DND-41 (cell line): ENCODE measurements around the gene EIF5B.
"Not testable (repeated sequence)": the region's sequence is repeated elsewhere in the genome, so short reads cannot be mapped to it uniquely, and the experiment has no call there.

ENCODE experiments used
- ATAC-seq: fragments of 200-7000 bp; cut with Tn5 transposase; 3 replicates; pipeline ENCODE4 v1.9.1; 2021; ENCODE audit warnings: low read depth; ENCODE audit not compliant: insufficient read depth
- DNase-seq: peaks from one replicate; pipeline ENCODE4 v3.0.0-alpha.2; 2020
- H2AFZ ChIP-seq: 2 replicates; pipeline ENCODE4 v1.6.0; 2012; ENCODE audit warnings: low read depth, low read length
- H3K27ac ChIP-seq: 2 replicates; pipeline ENCODE4 v1.5.1; 2012; ENCODE audit warnings: low read length, inconsistent platforms
- H3K27me3 ChIP-seq: fragments of 200-600 bp; sonication (generic); 2 replicates; pipeline ENCODE4 v1.6.0; 2012; ENCODE audit warnings: low read length, mild to moderate bottlenecking, inconsistent platforms; ENCODE audit not compliant: insufficient read depth, poor library complexity
- H3K36me3 ChIP-seq: 2 replicates; pipeline ENCODE4 v1.5.1; 2012; ENCODE audit warnings: low read length, inconsistent platforms; ENCODE audit not compliant: insufficient read depth
- H3K4me1 ChIP-seq: 2 replicates; pipeline ENCODE4 v1.5.1; 2012; ENCODE audit warnings: mild to moderate bottlenecking, low read length; ENCODE audit not compliant: insufficient read depth
- H3K4me2 ChIP-seq: 2 replicates; pipeline ENCODE4 v1.6.0; 2012; ENCODE audit warnings: mild to moderate bottlenecking, moderate library complexity, low read length, inconsistent platforms; ENCODE audit not compliant: insufficient read depth
- H3K4me3 ChIP-seq, 2 experiments: fragments of 200-600 bp in 1 of 2; shearing (Covaris generic) in 1 of 2; 2 replicates each; pipeline ENCODE4 v1.5.1; 2012 to 2016; ENCODE audit warnings: inconsistent platforms in 2 of 2, low read length in 2 of 2, mild to moderate bottlenecking in 2 of 2, low read depth in 1 of 2, moderate library complexity in 1 of 2
- H3K79me2 ChIP-seq: 2 replicates; pipeline ENCODE4 v1.6.0; 2012; ENCODE audit warnings: low read length, inconsistent platforms; ENCODE audit not compliant: insufficient read depth
- H3K9ac ChIP-seq: 2 replicates; pipeline ENCODE4 v1.6.0; 2012; ENCODE audit warnings: low read depth, mild to moderate bottlenecking, inconsistent platforms, low read length, moderate library complexity
- H3K9me3 ChIP-seq: 2 replicates; pipeline ENCODE4 v1.5.1; 2012; ENCODE audit warnings: low read length, moderate library complexity, mild to moderate bottlenecking, inconsistent platforms; ENCODE audit not compliant: insufficient read depth, severe bottlenecking
- H4K20me1 ChIP-seq: 2 replicates; pipeline ENCODE4 v1.6.0; 2012; ENCODE audit warnings: low read length; ENCODE audit not compliant: insufficient read depth
- CTCF ChIP-seq: IDR thresholded peaks from 2 replicates; pipeline ENCODE4 v1.5.1; 2012; ENCODE audit warnings: borderline replicate concordance, low read length, moderate library complexity, mild to moderate bottlenecking; ENCODE audit not compliant: poor library complexity, severe bottlenecking; ENCODE audit errors: extremely low read depth
- EZH2 ChIP-seq: IDR thresholded peaks from 3 replicates; pipeline ENCODE4 v1.6.1; 2012; ENCODE audit warnings: borderline replicate concordance, low read depth, mild to moderate bottlenecking, moderate library complexity, low read length, inconsistent platforms; ENCODE audit not compliant: severe bottlenecking

EIF5B gene

GRCh38 chr2:99317161-99317872 lies 19.9 kb upstream of the EIF5B start:
- Histone ChIP-seq H3K4me1 (no peaks in the 10 kb centered on the region), H3K36me3 (peaks cover 53% of the 10 kb centered on the region), H3K9me3 (no peaks in the 10 kb centered on the region), H3K27ac (no peak overlapping the region), H2AFZ (no peak overlapping the region), H4K20me1 (no peaks in the 10 kb centered on the region), H3K4me2 (no peak overlapping the region), H3K27me3 (no peaks in the 10 kb centered on the region), H3K9ac (no peak overlapping the region), H3K4me3 (no peak overlapping the region), H3K79me2 (no peaks in the 10 kb centered on the region)
- no peak for ATAC-seq
- DNase-seq = no peak
- TF ChIP-seq CTCF (no peak), EZH2 (no peak)

- H2AFZ ChIP-seq, H3K27ac ChIP-seq, H3K4me1 ChIP-seq, H3K79me2 ChIP-seq, H3K9ac ChIP-seq, DNase-seq, ATAC-seq, H3K9me3 ChIP-seq, H4K20me1 ChIP-seq, H3K4me2 ChIP-seq, H3K27me3 ChIP-seq, H3K4me3 ChIP-seq: not testable (repeated sequence)
- H3K36me3 ChIP-seq = peaks cover 55% of the 10 kb centered on the region
Observed at GRCh38 chr2:99317873-99318200, 19.4 kb upstream of the EIF5B start.

GRCh38 chr2:99325384-99325783 lies 11.8 kb upstream of the EIF5B start:
- no peak overlapping the region for H3K27ac ChIP-seq
- no peaks in the 10 kb centered on the region for H3K4me1 ChIP-seq
- TF ChIP-seq CTCF (no peak), EZH2 (no peak)
- H3K9me3 ChIP-seq = no peaks in the 10 kb centered on the region
- no peak overlapping the region for H3K9ac ChIP-seq
- H3K4me3 ChIP-seq = no peak overlapping the region
- no peak overlapping the region for H2AFZ ChIP-seq
- peaks cover 11% of the 10 kb centered on the region for H4K20me1 ChIP-seq
- H3K4me2 ChIP-seq = no peak overlapping the region
- ATAC-seq (no peak), DNase-seq (no peak)
- no peaks in the 10 kb centered on the region for H3K27me3 ChIP-seq
- peaks cover 24% of the 10 kb centered on the region for H3K79me2 ChIP-seq
- peaks cover 88% of the 10 kb centered on the region for H3K36me3 ChIP-seq

- H2AFZ ChIP-seq = peak within 1 kb of the TSS; percentile 95
- peaks cover 44% of the 10 kb centered on the region for H3K4me1 ChIP-seq
- peak within 1 kb of the TSS; percentile 76 for H3K9ac ChIP-seq
- peaks cover 34% of the 10 kb centered on the region; the same call in 1 of the 2 replicates for H4K20me1 ChIP-seq
- peaks cover 86% of the 10 kb centered on the region for H3K79me2 ChIP-seq
- no peaks in the 10 kb centered on the region for H3K27me3 ChIP-seq
- peak within 1 kb of the TSS; percentile 95 for H3K27ac ChIP-seq
- ATAC-seq = peak; percentile 81
- peak within 1 kb of the TSS; percentile 79 to 88 for H3K4me3 ChIP-seq
- no peaks in the 10 kb centered on the region for H3K9me3 ChIP-seq
- TF ChIP-seq CTCF (no peak), EZH2 (no peak)
- peak; percentile 99 for DNase-seq
- H3K4me2 ChIP-seq = peak within 1 kb of the TSS; percentile 87
- H3K36me3 ChIP-seq = peaks cover 30% of the 10 kb centered on the region
Observed at GRCh38 chr2:99335911-99336803, 1.0 kb upstream of the EIF5B start, which contains the start of gene TXNDC9. TSS of gene TXNDC9 (minus strand) at chr2:99336333. CDS start at chr2:99333210, 3,123 bp downstream.
